DND-41 (cell line): ENCODE results near the gene FGFBP3.

Source experiments
- CTCF ChIP-seq: IDR thresholded peaks from 2 replicates; pipeline ENCODE4 v1.5.1; 2012; ENCODE audit warnings: borderline replicate concordance, low read length, moderate library complexity, mild to moderate bottlenecking; ENCODE audit not compliant: poor library complexity, severe bottlenecking; ENCODE audit errors: extremely low read depth
- EZH2 ChIP-seq: IDR thresholded peaks from 3 replicates; pipeline ENCODE4 v1.6.1; 2012; ENCODE audit warnings: borderline replicate concordance, low read depth, mild to moderate bottlenecking, moderate library complexity, low read length, inconsistent platforms; ENCODE audit not compliant: severe bottlenecking

- TF ChIP-seq CTCF (no peak), EZH2 (no peak)
Observed at GRCh38 chr10:91955114-91955513, 45.8 kb upstream of the FGFBP3 start.
